ENCODE results near the gene TENT4A. TPM values are rescaled to one million over a fixed set of nuclear protein-coding genes. Genes with fewer than 3 reads are reported as not detected.

Gene TENT4A
- total RNA-seq = 11.8 and 12.3 TPM in 2 replicates

GRCh38 chr5:6713274-6714225, at the start of gene TENT4A:
Gene TENT4A, plus strand, starts transcription at chr5:6713432. Its CDS starts 552 bp downstream, at chr5:6713984.

Other genes starting within 250 kb of the TENT4A start
- gene NSUN2, start 80.4 kb upstream of the TENT4A start, total RNA-seq = 41.0 and 57.5 TPM in 2 replicates
- gene SRD5A1, start 80.0 kb upstream of the TENT4A start, total RNA-seq = 10.0 and 11.1 TPM in 2 replicates